Breast epithelium (tissue), 4 donors: Measurements from ENCODE around the gene GPHN. TPM values are rescaled to one million over a fixed set of nuclear protein-coding genes. Genes with fewer than 3 reads are reported as not detected.

Source experiments
- DNase-seq, 2 donors: peaks; one replicate each; pipeline ENCODE4 v3.0.0-alpha.2; 2019; ENCODE audit warnings: low spot score in 2 of 2
- H3K27ac ChIP-seq, 2 donors: fragments of 200-600 bp; sonication (generic) in 1 of 2; one replicate each; pipeline ENCODE4 v1.5.1; 2016 to 2019; ENCODE audit warnings: mild to moderate bottlenecking in 1 of 2
- H3K27me3 ChIP-seq, 2 donors: fragments of 200-600 bp; sonication (generic) in 1 of 2; one replicate each; pipeline versions ENCODE4 v1.5.1 to v1.6.0; 2017 to 2019; ENCODE audit warnings: control low read depth in 1 of 2, mild to moderate bottlenecking in 1 of 2
- H3K36me3 ChIP-seq: fragments of 200-600 bp; one replicate; pipeline ENCODE4 v1.5.1; 2019
- H3K4me1 ChIP-seq, 2 donors: fragments of 200-600 bp; sonication (generic); one replicate each; pipeline ENCODE4 v1.5.1; 2016 to 2019; ENCODE audit warnings: control low read depth in 1 of 2
- H3K4me3 ChIP-seq, 3 donors: fragments of 200-600 bp; sonication (generic); 1 replicate in 2 of 3; 2 replicates in 1 of 3; pipeline ENCODE4 v1.5.1; 2016 to 2019; ENCODE audit warnings: mild to moderate bottlenecking in 3 of 3, moderate library complexity in 2 of 3
- H3K9me3 ChIP-seq, 2 donors: fragments of 200-600 bp; sonication (generic) in 1 of 2; one replicate each; pipeline ENCODE4 v1.5.1; 2016 to 2019; ENCODE audit warnings: control low read depth in 1 of 2
- POLR2A ChIP-seq: fragments of 450-650 bp; IDR thresholded peaks from one replicate; pipeline ENCODE4 v1.6.1; 2016; ENCODE audit warnings: antibody characterized with exemption, mild to moderate bottlenecking, moderate library complexity
- POLR2AphosphoS5 ChIP-seq, 3 donors: sonication (generic); formaldehyde crosslinking; IDR thresholded peaks; one replicate each; pipeline ENCODE4 v1.6.1; 2017; ENCODE audit warnings: antibody characterized with exemption in 3 of 3
- intact Hi-C: fragments of 100-400 bp; cut with DNase I; formaldehyde crosslinking; loops from one replicate; pipeline ENCODE4 v1.15.1; 2023; ENCODE audit warnings: low total_unique reads
- total RNA-seq, 3 donors: library from RNA; depleted of rRNA; stranded (reverse); fragments of >200 nt; gene quantifications; one replicate each; pipeline ENCODE4 v1.1.0, GENCODE V29; 2016
- TF ChIP-seq, protein P1 (sequence below), 3 donors: fragments of 450-650 bp; IDR thresholded peaks; one replicate each; pipeline ENCODE4 v1.5.1; 2016 to 2017; ENCODE audit warnings: antibody characterized with exemption in 3 of 3, mild to moderate bottlenecking in 3 of 3, moderate library complexity in 3 of 3

GPHN gene
- total RNA-seq, 3 donors from 2014 or later: 20.9 to 39.0 (median 24.9) TPM

GRCh38 chr14:66955159-66955558 is 447.2 kb downstream of the GPHN start:
- Histone ChIP-seq H3K4me3 (no peak overlapping the region), H3K27ac (no peak overlapping the region), H3K4me1 (no peaks in the 10 kb centered on the region), H3K9me3 (peaks cover 0 to 22% of the 10 kb centered on the region in 2 donors), H3K27me3 (no peaks in the 10 kb centered on the region), H3K36me3 (no peaks in the 10 kb centered on the region)
- intact Hi-C loops: no loop called here
- TF ChIP-seq POLR2AphosphoS5 (IDR thresholded peaks at IDR 0.05): no peak
- no peak for TF ChIP-seq POLR2A
- TF ChIP-seq, protein P1, sequence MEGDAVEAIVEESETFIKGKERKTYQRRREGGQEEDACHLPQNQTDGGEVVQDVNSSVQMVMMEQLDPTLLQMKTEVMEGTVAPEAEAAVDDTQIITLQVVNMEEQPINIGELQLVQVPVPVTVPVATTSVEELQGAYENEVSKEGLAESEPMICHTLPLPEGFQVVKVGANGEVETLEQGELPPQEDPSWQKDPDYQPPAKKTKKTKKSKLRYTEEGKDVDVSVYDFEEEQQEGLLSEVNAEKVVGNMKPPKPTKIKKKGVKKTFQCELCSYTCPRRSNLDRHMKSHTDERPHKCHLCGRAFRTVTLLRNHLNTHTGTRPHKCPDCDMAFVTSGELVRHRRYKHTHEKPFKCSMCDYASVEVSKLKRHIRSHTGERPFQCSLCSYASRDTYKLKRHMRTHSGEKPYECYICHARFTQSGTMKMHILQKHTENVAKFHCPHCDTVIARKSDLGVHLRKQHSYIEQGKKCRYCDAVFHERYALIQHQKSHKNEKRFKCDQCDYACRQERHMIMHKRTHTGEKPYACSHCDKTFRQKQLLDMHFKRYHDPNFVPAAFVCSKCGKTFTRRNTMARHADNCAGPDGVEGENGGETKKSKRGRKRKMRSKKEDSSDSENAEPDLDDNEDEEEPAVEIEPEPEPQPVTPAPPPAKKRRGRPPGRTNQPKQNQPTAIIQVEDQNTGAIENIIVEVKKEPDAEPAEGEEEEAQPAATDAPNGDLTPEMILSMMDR (IDR thresholded peaks at IDR 0.05): no peak
- no peak for DNase-seq

- H3K4me3 ChIP-seq: no peak overlapping the region
- H3K9me3 ChIP-seq: peaks cover 0 to 28% of the 10 kb centered on the region in 2 donors
- H3K36me3 ChIP-seq: no peaks in the 10 kb centered on the region
- DNase-seq: no peak
- intact Hi-C loops: no loop called here
- no peaks in the 10 kb centered on the region for H3K4me1 ChIP-seq
- H3K27ac ChIP-seq: no peak overlapping the region
- no peaks in the 10 kb centered on the region for H3K27me3 ChIP-seq
- no peak for TF ChIP-seq POLR2A
- no peak for TF ChIP-seq POLR2AphosphoS5 (IDR thresholded peaks at IDR 0.05)
- TF ChIP-seq, protein P1 (IDR thresholded peaks at IDR 0.05): no peak
These were observed 451.6 kb downstream of the GPHN start for GRCh38 chr14:66959437-66960050.

GRCh38 chr14:66965831-66966230 is 457.9 kb downstream of the GPHN start:
- H3K4me3 ChIP-seq: no peak overlapping the region
- TF ChIP-seq, protein P1 (IDR thresholded peaks at IDR 0.05): no peak
- TF ChIP-seq POLR2AphosphoS5 (IDR thresholded peaks at IDR 0.05) (no peak), POLR2A (no peak)
- no peaks in the 10 kb centered on the region for H3K9me3 ChIP-seq
- no peaks in the 10 kb centered on the region for H3K27me3 ChIP-seq
- H3K4me1 ChIP-seq: no peaks in the 10 kb centered on the region
- H3K36me3 ChIP-seq: no peaks in the 10 kb centered on the region
- no peak overlapping the region for H3K27ac ChIP-seq
- intact Hi-C loops: no loop called here
- no peak for DNase-seq

GRCh38 chr14:66972469-66972868 is 464.5 kb downstream of the GPHN start:
- intact Hi-C loops: no loop called here
- TF ChIP-seq POLR2AphosphoS5 (IDR thresholded peaks at IDR 0.05) (no peak), POLR2A (no peak)
- TF ChIP-seq, protein P1 (IDR thresholded peaks at IDR 0.05): no peak
- no peaks in the 10 kb centered on the region for H3K9me3 ChIP-seq

GRCh38 chr14:66974397-66975025 is 466.6 kb downstream of the GPHN start:
- no peak for DNase-seq
- no peaks in the 10 kb centered on the region for H3K27me3 ChIP-seq
- no peak overlapping the region for H3K4me3 ChIP-seq
- no peak overlapping the region for H3K27ac ChIP-seq
- intact Hi-C loops: loop anchor here (5.0 kb wide), 1 partner anchor 317 kb away; no protein-coding TSS in a partner anchor
- TF ChIP-seq, protein P1 (IDR thresholded peaks at IDR 0.05): no peak
- TF ChIP-seq POLR2A (no peak), POLR2AphosphoS5 (IDR thresholded peaks at IDR 0.05) (no peak)
- no peaks in the 10 kb centered on the region for H3K9me3 ChIP-seq
- H3K36me3 ChIP-seq: no peaks in the 10 kb centered on the region
- H3K4me1 ChIP-seq: no peaks in the 10 kb centered on the region

More at GRCh38 chr14:66972469-66972868, 464.5 kb downstream of the GPHN start:
- no peak for DNase-seq
- no peak overlapping the region for H3K27ac ChIP-seq
- H3K27me3 ChIP-seq: no peaks in the 10 kb centered on the region
- H3K4me3 ChIP-seq: no peak overlapping the region
- no peaks in the 10 kb centered on the region for H3K4me1 ChIP-seq
- H3K36me3 ChIP-seq: no peaks in the 10 kb centered on the region
